ENCODE measurements around the gene COA1.
"Not testable (repeated sequence)": the region's sequence is repeated elsewhere in the genome, so short reads cannot be mapped to it uniquely, and the experiment has no call there.

COA1 gene, protein sequence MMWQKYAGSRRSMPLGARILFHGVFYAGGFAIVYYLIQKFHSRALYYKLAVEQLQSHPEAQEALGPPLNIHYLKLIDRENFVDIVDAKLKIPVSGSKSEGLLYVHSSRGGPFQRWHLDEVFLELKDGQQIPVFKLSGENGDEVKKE

GRCh38 chr7:43729214-43729923 lies at the start of gene COA1:
COA1 (minus strand) TSS chr7:43729523; CDS start chr7:43648614, 80,909 bp downstream.
- DNase-seq: peak; percentile 88

- not testable (repeated sequence) for DNase-seq
Observed at GRCh38 chr7:43778293-43779044, 49.1 kb upstream of the COA1 start.

- not testable (repeated sequence) for DNase-seq
Observed at GRCh38 chr7:43775255-43775654, 45.9 kb upstream of the COA1 start.

GRCh38 chr7:43773268-43773667 lies 43.9 kb upstream of the COA1 start:
- not testable (repeated sequence) for DNase-seq

- DNase-seq: no peak
Observed at GRCh38 chr7:43771573-43771972, 42.2 kb upstream of the COA1 start.

DNA sequence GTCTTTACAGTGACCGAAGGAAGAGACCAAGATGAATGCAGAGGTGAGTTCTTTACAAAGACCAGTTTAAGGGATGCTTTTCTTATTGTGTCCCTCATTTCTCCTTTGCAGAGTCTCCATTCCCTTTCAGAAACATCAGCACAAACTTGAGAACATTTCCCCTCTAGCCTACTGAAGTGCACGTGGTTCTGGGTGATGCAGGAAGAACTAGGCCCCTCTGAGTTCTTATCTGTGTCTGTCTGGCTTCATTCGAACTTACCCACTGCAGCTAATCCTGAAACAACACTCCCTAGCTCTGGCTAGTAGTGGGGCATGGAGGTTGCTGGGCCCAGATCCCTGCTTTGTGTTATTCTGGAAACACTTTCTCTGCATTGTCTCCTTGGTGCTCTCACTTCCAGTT lies 41.8 kb upstream of the COA1 start:
- no peak for DNase-seq

GRCh38 chr7:43769791-43770465 lies 40.6 kb upstream of the COA1 start:
- DNase-seq: no peak

- no peak for DNase-seq
Observed at GRCh38 chr7:43769281-43769680, 40.0 kb upstream of the COA1 start.

DNA sequence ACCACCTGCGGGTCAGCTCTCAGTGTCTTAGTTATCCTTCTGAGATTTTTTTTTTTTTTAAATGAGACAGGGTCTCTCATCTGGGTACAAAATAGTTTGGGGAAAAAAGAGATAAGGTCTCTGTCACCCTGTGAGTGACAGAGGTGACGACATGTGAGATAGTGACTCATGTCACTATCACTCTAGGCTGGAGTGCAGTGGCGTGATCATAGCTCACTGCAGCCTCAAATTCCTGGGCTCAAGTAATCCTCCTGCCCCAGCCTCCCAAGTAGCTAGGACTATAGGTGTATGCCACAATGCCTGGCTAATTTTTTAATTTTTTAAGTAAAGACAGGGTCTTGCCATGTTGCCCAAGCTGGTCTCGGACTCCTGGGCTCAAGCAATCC lies 39.6 kb upstream of the COA1 start:
- no peak for DNase-seq

- no peak for DNase-seq
Observed at GRCh38 chr7:43768201-43768886, 39.0 kb upstream of the COA1 start.

GRCh38 chr7:43767311-43767710 lies 38.0 kb upstream of the COA1 start:
- DNase-seq: no peak

- no peak for DNase-seq
Observed at GRCh38 chr7:43766564-43766963, 37.2 kb upstream of the COA1 start.

- DNase-seq: no peak
Observed at GRCh38 chr7:43764807-43765491, 35.6 kb upstream of the COA1 start.

GRCh38 chr7:43764039-43764761 lies 34.9 kb upstream of the COA1 start:
- peak; percentile 70 for DNase-seq

GRCh38 chr7:43763183-43763582 lies 33.9 kb upstream of the COA1 start:
- no peak for DNase-seq

GRCh38 chr7:43761938-43762692 lies 32.8 kb upstream of the COA1 start:
- DNase-seq: no peak

DNA sequence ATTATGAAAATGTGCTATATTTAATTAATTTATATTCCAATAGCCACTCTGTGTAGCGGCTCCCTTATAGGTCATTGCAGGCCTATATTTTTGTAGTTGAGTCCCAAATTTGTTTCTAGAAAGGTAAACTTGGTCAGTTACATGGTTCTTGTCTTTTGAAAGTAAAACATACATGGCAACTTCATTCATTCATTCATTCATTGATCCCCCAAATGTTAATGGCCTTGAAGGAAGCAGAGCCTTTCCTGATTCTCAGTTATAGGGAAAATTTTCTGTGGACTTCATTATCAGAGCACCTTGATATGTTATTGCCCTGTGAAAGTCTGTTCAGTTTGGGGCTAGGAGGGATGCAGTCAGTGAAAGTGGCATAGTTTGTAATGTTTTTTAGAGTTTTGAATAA lies 32.1 kb upstream of the COA1 start:
- no peak for DNase-seq

DNA sequence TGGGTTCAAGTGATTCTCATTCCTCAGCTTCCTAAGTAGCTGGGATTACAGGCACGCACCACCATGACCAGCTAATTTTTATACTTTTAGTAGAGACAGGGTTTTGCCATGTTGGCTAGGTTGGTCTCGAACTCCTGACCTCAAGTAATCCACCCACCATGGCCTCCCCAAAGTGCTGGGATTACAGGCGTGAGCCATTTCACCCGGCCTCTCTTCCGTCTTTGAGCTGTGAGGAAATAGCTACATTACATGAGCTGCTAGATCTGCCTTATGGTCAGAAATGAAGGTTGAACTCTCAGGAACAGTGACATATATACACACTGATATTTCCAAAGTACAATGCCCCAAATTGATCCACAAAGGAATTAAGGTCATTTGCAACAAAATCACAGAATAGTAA lies 31.5 kb upstream of the COA1 start:
- no peak for DNase-seq

GRCh38 chr7:43758822-43759683 lies 29.7 kb upstream of the COA1 start:
- DNase-seq: peak; percentile 57

All from stimulated activated CD4-positive, alpha-beta T cell treated with anti-CD3 and anti-CD28 coated beads, Interleukin-15, amount 100 ng/mL, for 24 hours (primary cell).